GM19043 (cell line): ENCODE results near the gene METRN.
"Not testable (repeated sequence)": the region's sequence is repeated elsewhere in the genome, so short reads cannot be mapped to it uniquely, and the experiment has no call there.

Experiments used
- ATAC-seq: cut with Tn5 transposase; IDR thresholded peaks from one replicate; pipeline ENCODE4 v1.9.1; 2021; ENCODE audit warnings: low read depth; ENCODE audit not compliant: unreplicated experiment

The METRN gene

DNA sequence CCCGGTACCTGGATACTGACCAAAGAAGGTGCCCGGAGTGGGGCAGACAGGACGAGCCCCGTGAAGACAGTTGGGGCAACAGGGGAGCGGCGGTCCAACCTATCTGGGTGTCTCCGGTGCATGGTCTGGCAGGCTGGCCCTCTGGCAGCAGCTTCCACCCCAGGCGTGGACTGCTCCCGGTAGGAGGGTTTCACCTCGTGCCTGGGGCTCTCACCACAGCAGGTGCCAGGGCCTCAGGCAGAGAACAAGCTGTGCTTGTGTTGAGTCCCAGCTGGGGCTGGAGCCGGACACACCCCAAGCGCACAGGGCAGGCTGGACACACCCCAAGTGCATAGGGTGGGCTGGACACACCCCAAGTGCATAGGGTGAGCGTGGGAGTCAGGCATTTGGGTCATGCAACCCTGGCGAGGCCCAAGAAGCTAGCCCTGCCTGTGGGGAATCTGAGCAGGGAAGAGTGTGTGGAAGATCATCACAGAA is 7.8 kb upstream of the METRN start:
- ATAC-seq, result no peak

DNA sequence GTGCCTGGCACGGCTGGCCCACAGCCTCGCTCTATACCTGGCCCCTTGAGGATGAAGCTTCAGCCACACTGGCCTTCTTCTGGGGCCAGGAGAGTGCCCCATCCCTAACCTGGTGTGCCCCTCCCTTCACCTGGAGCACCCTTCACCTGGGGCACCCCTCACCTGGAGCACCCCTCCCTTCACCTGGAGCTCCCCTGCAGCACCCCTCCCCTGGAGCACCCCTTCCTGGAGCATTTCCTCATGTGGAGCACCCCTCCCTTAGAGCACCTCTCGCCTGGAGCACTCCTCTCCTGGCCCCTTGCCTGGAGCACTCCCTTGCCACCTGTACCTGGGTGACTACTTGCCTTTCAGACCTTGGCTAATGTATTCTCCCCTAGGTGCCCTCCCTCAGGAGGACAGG is 6.9 kb upstream of the METRN start:
- no peak for ATAC-seq

GRCh38 chr16:708959-709358 is 6.0 kb upstream of the METRN start:
- no peak for ATAC-seq

GRCh38 chr16:709566-710499 is 5.1 kb upstream of the METRN start:
- ATAC-seq, result no peak

- no peak for ATAC-seq
These were observed 4.3 kb upstream of the METRN start for GRCh38 chr16:710500-711075.

DNA sequence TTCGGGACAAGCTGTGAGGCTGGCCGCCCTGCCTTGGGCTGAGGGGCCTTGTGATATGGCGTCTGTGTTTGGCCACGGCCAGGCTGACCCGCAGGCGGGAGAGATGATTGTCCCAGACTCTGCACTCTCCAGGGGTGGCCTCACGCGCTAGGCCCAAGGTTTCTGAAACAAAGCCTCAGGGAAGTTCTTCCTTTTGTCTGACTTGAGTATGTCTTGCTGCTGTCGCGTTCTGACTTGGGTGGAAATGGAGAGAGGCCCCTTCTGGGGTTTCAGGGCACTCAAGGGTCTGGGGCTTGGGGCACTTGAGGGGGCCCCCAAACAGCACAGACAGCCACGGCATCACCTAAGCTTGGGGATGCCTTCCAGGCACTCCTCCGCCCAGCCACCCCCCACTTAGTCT is 3.8 kb upstream of the METRN start:
- ATAC-seq, result no peak

GRCh38 chr16:711548-712320 is 3.2 kb upstream of the METRN start:
- ATAC-seq, result no peak

- ATAC-seq, result not testable (repeated sequence)
These were observed 2.1 kb upstream of the METRN start for GRCh38 chr16:712740-713250.

- no peak for ATAC-seq
These were observed 839 bp upstream of the METRN start for GRCh38 chr16:714079-714478.

DNA sequence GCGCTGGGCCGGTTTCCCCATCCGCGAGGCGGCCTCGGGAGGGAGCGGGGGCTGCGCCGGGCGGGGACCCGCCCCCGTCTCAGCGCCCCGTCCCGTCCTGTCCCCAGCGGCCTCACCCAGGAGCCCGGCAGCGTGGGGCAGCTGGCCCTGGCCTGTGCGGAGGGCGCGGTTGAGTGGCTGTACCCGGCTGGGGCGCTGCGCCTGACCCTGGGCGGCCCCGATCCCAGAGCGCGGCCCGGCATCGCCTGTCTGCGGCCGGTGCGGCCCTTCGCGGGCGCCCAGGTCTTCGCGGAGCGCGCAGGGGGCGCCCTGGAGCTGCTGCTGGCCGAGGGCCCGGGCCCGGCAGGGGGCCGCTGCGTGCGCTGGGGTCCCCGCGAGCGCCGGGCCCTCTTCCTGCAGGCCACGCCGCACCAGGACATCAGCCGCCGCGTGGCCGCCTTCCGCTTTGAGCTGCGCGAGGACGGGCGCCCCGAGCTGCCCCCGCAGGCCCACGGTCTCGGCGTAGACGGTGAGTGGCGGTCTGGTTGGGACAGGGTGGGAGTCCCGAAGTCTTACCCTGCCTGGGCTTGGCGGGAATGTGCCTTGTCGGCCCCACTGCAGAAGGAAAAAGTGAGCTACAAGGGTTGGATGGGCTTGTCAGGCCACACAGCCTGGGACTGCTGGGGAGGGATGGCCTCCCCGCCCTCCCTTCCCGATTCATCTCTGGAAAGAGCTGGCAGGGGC is 720 bp downstream of the METRN start:
- ATAC-seq, result no peak

GRCh38 chr16:716200-716568 is 1.3 kb downstream of the METRN start:
- no peak for ATAC-seq

DNA sequence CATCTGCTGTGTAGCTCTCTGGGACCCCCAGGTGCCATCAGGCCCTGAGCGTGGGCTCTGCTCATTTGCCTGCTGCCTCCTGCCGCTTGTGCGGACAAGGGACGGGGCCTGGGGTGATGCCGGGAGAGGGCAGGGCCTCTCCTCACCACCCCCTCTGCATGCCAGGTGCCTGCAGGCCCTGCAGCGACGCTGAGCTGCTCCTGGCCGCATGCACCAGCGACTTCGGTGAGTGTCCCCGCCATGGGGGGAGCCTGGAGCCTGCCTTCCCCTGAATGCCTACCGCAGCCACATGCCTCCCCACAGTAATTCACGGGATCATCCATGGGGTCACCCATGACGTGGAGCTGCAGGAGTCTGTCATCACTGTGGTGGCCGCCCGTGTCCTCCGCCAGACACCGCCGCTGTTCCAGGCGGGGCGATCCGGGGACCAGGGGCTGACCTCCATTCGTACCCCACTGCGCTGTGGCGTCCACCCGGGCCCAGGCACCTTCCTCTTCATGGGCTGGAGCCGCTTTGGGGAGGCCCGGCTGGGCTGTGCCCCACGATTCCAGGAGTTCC is 1.9 kb downstream of the METRN start:
- no peak for ATAC-seq

- no peak for ATAC-seq
These were observed 2.7 kb downstream of the METRN start for GRCh38 chr16:717450-718245.

GRCh38 chr16:718389-718788 is 3.5 kb downstream of the METRN start:
- ATAC-seq, result no peak

- ATAC-seq, result no peak
These were observed 4.0 kb downstream of the METRN start for GRCh38 chr16:718922-719321.

DNA sequence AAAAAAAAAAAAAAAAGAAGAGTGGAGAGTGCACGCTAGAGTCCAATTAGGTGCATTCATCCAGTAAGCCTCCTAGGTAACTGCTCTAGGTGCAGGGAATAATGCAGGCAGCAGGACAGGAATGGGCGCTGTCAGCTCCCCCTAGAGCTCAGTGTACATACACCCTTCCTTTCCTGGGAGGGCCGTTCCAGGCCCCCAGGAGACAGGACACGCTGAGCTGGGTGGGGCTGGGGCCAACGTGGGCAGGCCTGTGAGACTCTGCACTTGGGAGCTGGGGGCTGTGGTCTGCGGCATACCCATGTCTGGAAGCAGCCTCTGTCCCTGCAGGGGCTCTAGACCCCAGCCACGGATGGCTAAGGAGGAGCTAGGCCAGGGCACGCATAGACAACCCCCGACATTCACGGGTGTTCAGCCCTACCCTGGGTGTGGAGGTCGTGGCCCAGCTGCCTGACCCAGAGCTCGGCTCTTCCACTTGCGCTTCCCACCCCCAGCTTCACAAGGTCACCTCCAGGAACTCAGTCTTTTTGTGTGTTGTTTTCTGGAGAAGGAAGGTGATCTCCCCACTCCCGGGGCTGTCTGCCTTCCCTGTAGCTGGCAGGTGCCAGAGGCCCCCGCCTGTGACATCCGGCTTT is 5.0 kb downstream of the METRN start:
- no peak for ATAC-seq

DNA sequence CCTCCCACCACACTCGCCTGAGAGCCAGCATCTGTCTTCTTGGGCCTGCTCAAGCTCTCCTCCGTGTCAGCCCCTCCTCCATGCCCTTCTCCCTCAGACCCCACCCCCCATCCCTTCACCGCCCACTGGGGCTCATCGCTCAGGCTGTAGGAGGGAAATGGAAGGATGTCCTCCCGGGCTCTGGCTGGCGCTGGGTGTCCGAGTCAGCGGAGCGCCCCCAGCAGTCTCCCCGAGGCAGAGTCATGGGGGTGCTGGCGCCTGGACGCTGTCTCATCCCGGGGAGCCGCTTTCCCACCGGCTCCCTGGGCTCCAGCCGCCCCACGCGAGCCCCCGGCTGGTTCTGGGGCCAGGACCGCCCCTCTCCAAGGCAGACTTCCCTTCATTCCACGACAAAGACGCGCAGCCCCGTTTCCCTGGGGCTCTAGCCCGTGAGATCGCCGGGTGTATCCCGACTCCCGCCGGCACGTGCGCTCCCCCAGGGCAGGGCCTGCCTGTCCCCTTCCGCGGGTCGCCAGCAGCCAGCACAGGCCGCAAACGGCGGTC is 5.6 kb downstream of the METRN start:
- no peak for ATAC-seq

DNA sequence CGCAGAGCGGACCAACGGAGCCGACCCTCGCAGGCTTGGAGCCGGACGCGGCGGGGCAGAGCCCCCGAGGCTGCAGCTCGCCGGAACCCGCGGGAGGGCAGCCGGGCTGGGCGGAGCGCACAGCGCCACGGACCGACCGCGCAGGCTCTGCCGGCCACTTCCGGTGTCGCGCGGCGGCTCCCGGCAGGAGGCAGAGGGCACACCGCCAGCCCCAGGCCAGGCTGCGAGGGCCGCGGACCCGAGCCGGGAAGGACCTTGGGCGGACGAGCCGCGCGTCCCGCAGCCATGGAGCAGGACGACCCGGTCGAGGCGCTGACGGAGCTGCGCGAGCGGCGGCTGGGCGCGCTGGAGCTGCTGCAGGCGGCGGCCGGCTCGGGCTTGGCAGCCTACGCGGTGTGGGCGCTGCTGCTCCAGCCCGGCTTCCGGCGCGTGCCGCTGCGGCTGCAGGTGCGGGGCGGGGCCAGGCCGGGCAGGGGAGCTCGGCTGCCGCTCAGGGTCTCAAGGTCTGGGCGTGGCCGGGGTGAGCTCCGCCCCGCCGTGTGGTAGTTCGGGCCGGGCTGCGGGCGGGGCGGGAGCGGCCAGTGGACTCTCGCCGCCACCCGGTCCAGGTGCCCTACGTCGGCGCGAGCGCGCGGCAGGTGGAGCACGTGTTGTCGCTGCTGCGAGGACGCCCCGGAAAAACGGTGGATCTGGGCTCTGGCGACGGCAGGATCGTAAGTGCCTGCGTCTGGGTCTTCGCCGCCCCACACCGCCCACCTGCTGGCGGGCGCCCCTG is 6.3 kb downstream of the METRN start, which contains the start of gene ANTKMT:
ANTKMT (plus strand) TSS at position 157 of the 775 bp plus-strand sequence; CDS start at position 286, 129 bp downstream.
- ATAC-seq, result no peak
